CD4-positive, alpha-beta T cell treated with Interleukin-12 subunit alpha and Interleukin-12 subunit beta, for 1 hour (primary cell): ENCODE measurements around the gene HEG1.
"Not testable (repeated sequence)": the region's sequence is repeated elsewhere in the genome, so short reads cannot be mapped to it uniquely, and the experiment has no call there.

Experiments used
- DNase-seq: peaks from one replicate; pipeline ENCODE4 v3.0.0-alpha.2; 2020

Gene HEG1

DNA sequence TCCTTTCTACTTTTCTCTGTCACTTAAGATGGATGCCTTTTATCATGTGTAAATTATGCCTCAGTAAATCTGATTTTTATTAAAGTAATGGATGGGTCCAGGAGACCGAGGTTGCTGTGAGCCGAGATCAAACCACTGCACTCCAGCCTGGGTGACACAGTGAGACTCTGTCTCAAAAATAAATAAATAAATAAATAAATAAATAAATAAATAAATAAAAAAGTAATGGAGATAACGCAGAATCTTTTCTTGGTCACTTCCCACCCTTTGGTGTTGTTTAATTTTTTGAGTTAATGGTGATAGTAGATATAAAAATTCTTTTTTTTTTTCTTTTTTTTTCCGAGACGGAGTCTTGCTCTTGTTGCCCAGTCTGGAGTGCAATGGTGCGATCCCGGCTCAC is 77.2 kb downstream of the HEG1 start:
- DNase-seq: no peak

DNA sequence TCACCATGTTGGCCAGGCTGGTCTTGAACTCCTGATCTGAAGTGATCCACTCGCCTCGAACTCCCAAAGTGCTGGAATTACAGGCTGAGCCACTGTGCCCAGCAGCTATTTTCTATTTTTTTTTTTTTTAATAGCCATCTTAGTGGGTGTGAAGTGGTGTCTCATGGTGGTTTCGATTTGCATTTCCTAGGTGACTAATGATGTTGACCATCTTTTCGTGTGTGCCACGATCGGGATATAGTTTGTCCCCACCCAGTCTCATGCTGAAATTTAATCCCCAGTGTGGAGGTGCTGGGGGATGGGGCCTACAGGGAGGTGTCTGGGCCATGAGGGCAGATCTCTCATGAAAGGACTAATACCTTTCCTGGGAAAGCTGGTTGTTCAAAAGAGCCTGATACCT is 79.4 kb downstream of the HEG1 start:
- no peak for DNase-seq

- no peak for DNase-seq
Observed at GRCh38 chr3:124974691-124975090, 81.1 kb downstream of the HEG1 start.

DNA sequence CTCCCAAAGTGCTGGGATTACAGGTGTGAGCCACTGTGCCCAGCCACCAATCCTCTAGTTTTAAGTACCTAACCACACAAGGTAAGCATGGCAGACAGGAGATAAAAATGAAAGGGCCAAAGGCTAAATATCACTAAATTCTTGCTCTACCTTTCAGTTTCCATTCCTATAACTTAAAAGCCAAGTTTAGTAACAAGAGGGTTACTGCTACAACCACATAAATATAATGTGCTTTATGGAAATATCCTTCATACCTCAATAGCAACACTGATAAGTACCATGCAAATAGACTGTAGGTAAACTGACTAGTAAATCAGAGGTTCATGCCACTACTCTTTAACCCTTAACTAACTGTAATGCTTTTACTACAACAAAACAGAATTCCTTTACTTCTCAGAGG is 82.5 kb downstream of the HEG1 start:
- DNase-seq: no peak

DNA sequence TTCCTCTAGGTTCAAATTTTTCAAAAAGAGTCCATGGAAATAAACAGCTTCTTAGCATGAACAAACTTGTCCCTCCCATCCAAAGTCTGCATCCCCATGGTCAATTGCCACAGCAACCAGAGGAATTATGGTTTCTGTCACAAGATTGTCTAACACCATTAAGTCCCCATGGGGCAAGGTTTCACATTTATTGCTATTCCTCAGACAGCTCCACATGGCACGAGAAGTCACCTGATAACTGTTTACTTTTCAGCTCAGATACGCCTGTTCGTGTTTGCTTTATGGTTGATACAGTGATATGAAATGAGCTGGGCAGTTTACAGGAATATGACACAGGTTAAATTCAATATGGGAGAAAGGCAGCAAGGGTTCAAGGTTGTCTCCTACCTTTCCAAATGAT is 83.3 kb downstream of the HEG1 start:
- DNase-seq: no peak

DNA sequence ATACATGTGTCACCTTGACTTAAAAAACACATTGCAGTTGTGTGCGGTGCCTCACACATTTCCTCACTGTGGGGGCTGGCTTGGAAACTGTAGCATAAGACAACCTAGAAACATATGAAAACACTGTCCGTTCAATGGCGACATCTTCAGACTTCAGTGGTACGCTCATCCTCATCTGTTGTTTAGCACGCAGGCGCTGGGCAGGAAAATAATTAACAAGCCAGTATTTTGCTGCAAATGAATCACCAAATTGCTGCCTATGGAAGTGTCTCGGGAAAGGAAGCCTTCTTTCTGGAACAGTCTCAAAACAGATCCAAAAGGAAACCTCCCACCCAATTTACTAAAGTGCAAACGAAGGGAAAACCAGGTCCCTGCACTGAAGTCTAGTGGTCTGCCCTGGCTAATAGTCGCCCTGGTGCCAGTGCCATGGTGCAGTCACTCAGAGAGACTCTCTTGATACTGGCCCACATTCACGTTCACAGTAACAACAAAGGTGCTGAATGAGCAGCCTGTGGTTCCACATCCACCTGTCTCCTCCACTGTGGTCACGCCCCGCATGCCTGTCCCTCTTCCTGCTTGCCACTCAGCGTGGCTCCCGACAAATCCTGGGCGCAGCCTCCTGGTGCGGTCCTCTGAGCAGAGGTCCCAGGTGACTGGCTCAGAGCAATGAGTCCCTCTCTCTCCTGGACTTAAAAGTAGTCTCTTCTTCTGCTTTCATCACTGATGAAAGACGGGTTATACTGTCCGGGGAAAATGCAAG is 85.7 kb downstream of the HEG1 start:
- no peak for DNase-seq

DNA sequence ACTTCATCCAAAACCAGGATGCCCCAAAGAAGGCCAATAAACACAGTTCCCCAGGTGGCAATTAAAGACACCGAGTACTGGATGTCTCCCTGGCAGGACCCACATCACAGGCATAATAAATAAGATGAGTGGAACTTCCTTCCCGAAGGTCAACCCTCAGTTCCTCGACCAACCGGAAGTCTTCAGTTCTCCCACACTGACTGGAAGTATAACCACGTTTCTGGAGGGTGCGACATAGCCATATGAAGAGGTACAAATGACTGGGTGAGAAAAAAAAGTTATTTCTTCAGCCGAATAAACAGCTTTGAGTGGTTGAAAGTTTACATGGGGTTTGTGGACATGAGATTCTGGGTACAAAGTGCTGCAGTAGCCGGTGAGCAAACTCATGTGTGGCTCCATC is 86.6 kb downstream of the HEG1 start:
- no peak for DNase-seq

- DNase-seq: no peak
Observed at GRCh38 chr3:124967964-124968363, 87.8 kb downstream of the HEG1 start.

DNA sequence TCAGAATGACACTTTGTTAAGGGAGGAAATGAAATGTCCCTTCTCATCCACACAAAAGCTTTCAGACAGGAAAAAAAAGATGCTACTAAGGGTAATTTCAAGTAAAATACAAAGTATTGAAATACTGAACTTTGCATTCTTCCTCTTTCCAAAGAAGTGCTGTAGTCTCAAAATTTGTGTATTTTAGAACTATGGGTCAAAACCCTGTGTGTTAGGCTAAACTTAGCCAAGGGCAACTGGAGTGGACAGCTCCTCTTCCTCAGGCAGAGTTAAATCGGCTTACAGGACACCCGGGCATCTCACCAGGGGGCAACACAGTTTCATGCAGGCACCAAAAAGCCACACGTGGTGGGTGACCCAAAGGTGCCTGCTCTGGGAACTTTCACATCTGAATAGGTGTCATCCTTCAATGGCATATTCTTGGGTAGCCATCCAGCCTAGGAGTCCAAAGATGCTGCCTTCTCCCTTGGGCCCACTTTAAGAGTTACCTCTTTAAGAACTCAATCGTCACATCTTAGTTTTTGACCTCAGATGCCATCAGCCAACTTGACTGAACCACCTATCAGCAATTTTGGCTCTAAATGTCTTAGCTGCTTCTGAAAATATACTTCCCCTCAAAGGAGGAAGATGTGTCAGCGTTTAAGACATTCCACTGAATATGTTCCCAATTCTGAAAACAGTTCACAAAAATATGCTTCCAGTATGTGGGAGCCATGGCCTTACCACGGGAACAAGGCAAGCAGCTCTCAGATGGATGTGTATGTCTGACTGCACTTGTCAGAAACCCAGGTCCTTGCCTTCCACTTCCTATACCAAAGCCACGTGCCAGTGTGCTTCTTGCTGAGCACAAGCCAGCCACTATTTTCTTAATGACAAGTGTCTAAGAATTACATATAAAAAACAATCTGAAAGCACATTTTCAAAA is 89.0 kb downstream of the HEG1 start:
- DNase-seq: no peak

GRCh38 chr3:124965413-124965812 is 90.4 kb downstream of the HEG1 start:
- no peak for DNase-seq

DNA sequence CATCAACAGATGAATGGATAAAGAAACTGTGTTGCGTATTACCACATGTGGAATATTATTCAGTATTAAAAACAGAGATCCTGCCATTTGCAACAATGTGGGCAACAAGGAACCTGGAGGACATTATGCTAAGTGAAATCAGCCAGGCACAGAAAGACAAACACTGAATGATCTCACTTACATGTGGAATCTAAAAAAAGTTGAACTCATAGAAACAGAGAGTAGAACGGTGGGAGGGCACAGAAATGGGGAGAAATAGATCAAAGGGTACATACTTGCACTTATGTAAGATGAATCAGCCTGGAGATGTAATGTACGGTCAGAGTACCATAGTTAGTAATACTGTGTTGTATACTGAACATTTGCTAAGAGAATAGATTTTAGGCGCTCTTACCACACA is 91.4 kb downstream of the HEG1 start:
- DNase-seq: no peak

DNA sequence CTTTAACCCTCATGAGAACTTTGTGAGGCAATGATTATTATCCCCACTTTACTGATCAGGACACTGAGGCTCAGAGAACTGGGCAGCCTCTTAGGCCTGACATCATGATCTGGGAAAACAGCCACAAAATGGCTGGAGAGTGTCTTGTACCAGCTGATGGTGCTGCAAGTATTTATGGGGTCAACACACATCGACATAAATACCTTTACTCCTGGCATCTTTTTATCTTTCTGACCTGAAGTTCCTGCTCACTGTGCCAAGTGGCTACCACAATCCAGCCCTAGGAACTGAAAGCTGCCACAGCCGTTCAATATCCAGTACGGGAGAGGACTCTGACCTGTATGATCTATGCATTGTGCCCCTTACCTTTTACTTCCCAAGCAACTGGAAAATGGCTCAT is 92.0 kb downstream of the HEG1 start:
- DNase-seq: no peak

DNA sequence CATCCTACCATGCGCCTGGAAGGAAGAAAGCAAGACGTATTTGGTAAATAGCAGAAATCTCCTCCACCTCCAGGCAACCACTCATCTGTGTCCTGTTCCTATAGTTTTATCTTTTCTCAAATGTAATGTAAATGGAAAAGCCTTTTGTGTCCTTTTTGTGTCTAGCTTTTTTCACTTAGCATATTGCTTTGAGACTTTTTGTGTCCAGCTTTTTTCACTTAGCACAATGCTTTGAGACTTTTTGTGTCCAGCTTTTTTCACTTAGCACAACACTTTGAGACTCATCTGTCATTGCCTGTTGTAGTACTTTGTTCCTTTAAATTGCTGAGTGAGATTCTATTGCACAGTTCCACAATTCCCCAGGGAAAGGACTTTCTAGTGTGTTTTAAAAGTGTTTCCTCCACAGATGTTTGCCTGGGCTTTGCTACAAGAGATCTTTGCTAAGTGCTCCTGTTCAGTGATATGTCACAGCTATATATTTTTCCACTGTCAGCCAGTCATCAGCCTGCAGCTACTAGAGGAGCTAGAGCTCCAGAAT is 93.3 kb downstream of the HEG1 start:
- no peak for DNase-seq

- DNase-seq: no peak
Observed at GRCh38 chr3:124960698-124961097, 95.1 kb downstream of the HEG1 start.

GRCh38 chr3:124960105-124960504 is 95.7 kb downstream of the HEG1 start:
- DNase-seq: no peak

DNA sequence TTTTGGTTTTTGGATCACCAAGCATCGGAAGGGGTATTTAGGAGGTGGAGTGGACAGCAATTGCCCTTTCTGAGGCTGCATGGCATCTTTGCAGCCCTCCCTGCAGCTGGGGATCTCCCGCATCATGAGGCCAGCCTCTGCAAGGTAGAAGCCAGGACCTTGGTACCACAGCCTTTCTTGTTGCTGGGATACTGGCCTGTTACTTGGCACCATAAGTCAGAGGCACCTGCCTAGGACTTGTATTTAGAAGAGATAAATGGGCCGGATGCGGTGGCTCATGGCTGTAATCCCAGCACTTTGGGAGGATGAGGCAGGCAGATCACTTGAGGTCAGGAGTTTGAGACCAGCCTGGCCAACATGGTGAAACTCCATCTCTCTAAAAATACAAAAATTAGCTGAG is 97.8 kb downstream of the HEG1 start:
- not testable (repeated sequence) for DNase-seq

GRCh38 chr3:124952282-124952855 is 103.4 kb downstream of the HEG1 start:
- no peak for DNase-seq

- no peak for DNase-seq
Observed at GRCh38 chr3:124951511-124952281, 104.1 kb downstream of the HEG1 start.

DNA sequence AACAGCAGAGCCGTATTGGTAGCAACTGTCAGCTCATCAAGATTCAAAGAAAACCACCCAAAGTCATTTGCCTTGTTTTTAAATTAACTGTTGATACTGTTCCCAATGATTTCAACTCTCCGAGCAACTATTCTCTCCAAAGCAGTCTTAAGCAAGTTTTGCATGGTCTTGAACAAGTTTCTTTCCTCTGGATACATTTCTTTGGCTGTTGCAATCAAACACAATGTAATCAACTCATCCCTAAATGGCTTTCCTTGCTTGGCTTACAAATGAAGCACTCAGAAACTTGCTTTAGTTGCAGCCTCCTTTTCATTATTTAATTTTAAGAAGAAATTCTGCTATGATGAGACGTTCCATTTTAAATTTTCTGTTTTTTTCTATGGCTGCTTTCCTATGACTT is 105.8 kb downstream of the HEG1 start:
- DNase-seq: no peak

DNA sequence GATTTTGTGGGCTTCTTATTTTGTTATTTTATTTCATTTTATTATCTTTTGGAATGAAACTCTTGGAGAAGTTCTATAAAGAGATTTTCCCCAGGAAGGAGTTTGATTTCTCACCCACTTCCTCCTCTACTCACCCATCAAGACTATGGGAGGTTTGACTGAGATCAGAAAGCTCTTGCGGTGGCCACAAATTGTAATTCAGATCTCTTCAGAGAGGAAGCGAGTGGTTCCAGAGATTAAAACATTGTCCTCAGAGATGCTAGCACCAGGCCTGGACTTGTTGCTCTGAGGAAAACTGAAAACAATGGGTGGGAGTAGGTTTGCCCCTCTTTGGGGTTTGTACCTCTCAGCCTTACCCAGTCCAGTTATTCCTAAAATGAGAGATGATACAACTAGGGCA is 113.2 kb downstream of the HEG1 start:
- DNase-seq: no peak

- DNase-seq: no peak
Observed at GRCh38 chr3:124941771-124942170, 114.0 kb downstream of the HEG1 start.

- no peak for DNase-seq
Observed at GRCh38 chr3:124939661-124940060, 116.1 kb downstream of the HEG1 start.

- DNase-seq: no peak
Observed at GRCh38 chr3:124938896-124939295, 116.9 kb downstream of the HEG1 start.
